Spleen (tissue), 11 donors: ENCODE measurements around the gene ADRA2B. TPM values are rescaled to one million over a fixed set of nuclear protein-coding genes. Genes with fewer than 3 reads are reported as not detected.

Source experiments
- DNase-seq: peaks from one replicate; pipeline ENCODE4 v3.0.0-alpha.2; 2020
- H3K27ac ChIP-seq, 8 donors: fragments of 200-600 bp; sonication (generic) in 7 of 8; 1 replicate in 4 of 8; 2 replicates in 4 of 8; pipeline versions ENCODE4 v1.5.0 to v1.8.0; 2016 to 2021; ENCODE audit warnings: inconsistent platforms in 4 of 8, mild to moderate bottlenecking in 4 of 8, moderate library complexity in 1 of 8
- H3K27me3 ChIP-seq, 7 donors: fragments of 200-600 bp; sonication (generic) in 6 of 7; replicated peaks in 1 of 7; 1 replicate in 4 of 7; 2 replicates in 3 of 7; pipeline versions ENCODE4 v1.5.0 to v1.8.0; 2016 to 2021; ENCODE audit warnings: inconsistent platforms in 3 of 7, mild to moderate bottlenecking in 1 of 7
- H3K36me3 ChIP-seq, 6 donors: fragments of 200-600 bp; sonication (generic) in 5 of 6; 1 replicate in 4 of 6; 2 replicates in 2 of 6; pipeline versions ENCODE4 v1.5.0 to v1.8.0; 2016 to 2021; ENCODE audit warnings: inconsistent platforms in 2 of 6
- H3K4me1 ChIP-seq, 6 donors: fragments of 200-600 bp; sonication (generic) in 5 of 6; 1 replicate in 3 of 6; 2 replicates in 3 of 6; pipeline versions ENCODE4 v1.5.0 to v1.8.0; 2016 to 2021; ENCODE audit warnings: inconsistent platforms in 3 of 6
- H3K4me3 ChIP-seq, 8 donors: fragments of 200-600 bp; sonication (generic) in 7 of 8; 1 replicate in 4 of 8; 2 replicates in 4 of 8; pipeline versions ENCODE4 v1.5.0 to v1.8.0; 2016 to 2021; ENCODE audit warnings: inconsistent platforms in 4 of 8, mild to moderate bottlenecking in 4 of 8, moderate library complexity in 2 of 8
- H3K9me3 ChIP-seq, 8 donors: fragments of 200-600 bp; sonication (generic) in 7 of 8; 1 replicate in 4 of 8; 2 replicates in 4 of 8; pipeline versions ENCODE4 v1.5.0 to v1.8.0; 2016 to 2021; ENCODE audit warnings: inconsistent platforms in 4 of 8
- POLR2A ChIP-seq, 3 donors: fragments of 450-650 bp; IDR thresholded peaks; one replicate each; pipeline ENCODE4 v1.5.1; 2017; ENCODE audit warnings: antibody characterized with exemption in 3 of 3, mild to moderate bottlenecking in 1 of 3
- POLR2AphosphoS5 ChIP-seq, 3 donors: sonication (generic); formaldehyde crosslinking; IDR thresholded peaks; one replicate each; pipeline ENCODE4 v1.5.1; 2017; ENCODE audit warnings: antibody characterized with exemption in 3 of 3
- WGBS, 5 donors: extraction: QIAGEN DNeasy Blood & Tissue Kit in 3 of 5; methylation state at CpG; one replicate each; pipeline versions ENCODE4 v1.1.5 to v1.1.7; 2013 to 2018; 5-methylcytosine and 5-hydroxymethylcytosine counted together
- intact Hi-C: fragments of 100-400 bp; cut with DNase I; formaldehyde crosslinking; loops from one replicate; pipeline ENCODE4 v1.15.0; 2023; ENCODE audit warnings: low total_unique reads
- polyA plus RNA-seq, 3 donors: library from polyadenylated mRNA; stranded (reverse); fragments of 200-250 nt; gene quantifications; one replicate each; pipeline ENCODE4 v1.2.1, GENCODE V29; 2013
- total RNA-seq, 7 donors: library from RNA; depleted of rRNA in 3 of 7; stranded (reverse); fragments of >200 nt in 3 of 7; fragmentation: NEBNext Ultra II Directional in 4 of 7; extraction: Animal tissue kit (Norgen Biotek cat#: 25700) in 4 of 7; gene quantifications; one replicate each; pipeline versions ENCODE4 v1.1.0 to v1.2.1, GENCODE V29; 2016 to 2021
- TF ChIP-seq, protein P1 (sequence below), 11 experiments: fragments of 200-600 bp in 7 of 11; fragments of 450-650 bp in 4 of 11; sonication (generic) in 4 of 11; IDR thresholded peaks in 8 of 11; conservative IDR thresholded peaks in 3 of 11; 1 replicate in 7 of 11; 2 replicates in 4 of 11; pipeline versions ENCODE4 v1.4.0 to v1.8.0; 2016 to 2021; ENCODE audit warnings: antibody characterized with exemption in 11 of 11, inconsistent platforms in 4 of 11, mild to moderate bottlenecking in 1 of 11
- donor health status: healthy with polysubstance abuse.
- donor health status: DM: no; HTN: no; CAD: no; lungs with moderate emphysema.
- donor health status: DM: no; HTN: no; CAD: no.
- donor health status: Bipolar disorder and iron deficiency.
- donor health status: healthy.
- donor health status: DM: no; HTN: no; CAD: no.
- donor health status: DM: yes; HTN: yes; CAD: no.

ADRA2B gene
- total and polyA plus RNA-seq, 10 donors = 1.8 to 14.2 (median 5.2) TPM

DNA sequence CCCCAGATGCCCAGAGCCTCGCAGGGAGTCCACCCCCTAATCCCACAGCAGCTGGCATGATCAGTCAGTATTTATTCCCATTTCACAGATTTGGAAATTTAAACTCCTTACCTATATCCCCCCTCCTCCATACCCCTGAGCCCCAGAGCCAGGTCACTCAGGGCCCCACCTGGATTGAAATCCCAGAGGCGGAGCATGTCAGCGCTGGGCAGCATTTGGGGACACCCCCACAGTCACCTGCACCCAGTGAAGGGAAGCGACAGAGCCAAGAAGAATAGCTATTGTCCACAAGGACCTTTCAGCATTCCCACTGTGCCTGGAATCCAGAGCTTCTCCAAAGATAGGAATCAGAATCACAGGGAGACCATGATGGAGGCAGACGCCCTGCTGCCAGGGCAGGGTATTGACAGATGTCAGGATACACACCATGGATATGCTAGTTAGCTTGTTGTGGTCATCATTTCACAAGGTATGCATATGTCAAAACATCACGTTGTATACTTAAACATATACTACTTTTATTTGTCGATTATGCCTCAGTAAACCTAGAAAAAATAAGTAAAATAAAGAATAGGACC, 22.9 kb upstream of the ADRA2B start:
- intact Hi-C loops = loop anchor here (2.0 kb wide), 1 partner anchor 38 kb away; no protein-coding TSS in a partner anchor

DNA sequence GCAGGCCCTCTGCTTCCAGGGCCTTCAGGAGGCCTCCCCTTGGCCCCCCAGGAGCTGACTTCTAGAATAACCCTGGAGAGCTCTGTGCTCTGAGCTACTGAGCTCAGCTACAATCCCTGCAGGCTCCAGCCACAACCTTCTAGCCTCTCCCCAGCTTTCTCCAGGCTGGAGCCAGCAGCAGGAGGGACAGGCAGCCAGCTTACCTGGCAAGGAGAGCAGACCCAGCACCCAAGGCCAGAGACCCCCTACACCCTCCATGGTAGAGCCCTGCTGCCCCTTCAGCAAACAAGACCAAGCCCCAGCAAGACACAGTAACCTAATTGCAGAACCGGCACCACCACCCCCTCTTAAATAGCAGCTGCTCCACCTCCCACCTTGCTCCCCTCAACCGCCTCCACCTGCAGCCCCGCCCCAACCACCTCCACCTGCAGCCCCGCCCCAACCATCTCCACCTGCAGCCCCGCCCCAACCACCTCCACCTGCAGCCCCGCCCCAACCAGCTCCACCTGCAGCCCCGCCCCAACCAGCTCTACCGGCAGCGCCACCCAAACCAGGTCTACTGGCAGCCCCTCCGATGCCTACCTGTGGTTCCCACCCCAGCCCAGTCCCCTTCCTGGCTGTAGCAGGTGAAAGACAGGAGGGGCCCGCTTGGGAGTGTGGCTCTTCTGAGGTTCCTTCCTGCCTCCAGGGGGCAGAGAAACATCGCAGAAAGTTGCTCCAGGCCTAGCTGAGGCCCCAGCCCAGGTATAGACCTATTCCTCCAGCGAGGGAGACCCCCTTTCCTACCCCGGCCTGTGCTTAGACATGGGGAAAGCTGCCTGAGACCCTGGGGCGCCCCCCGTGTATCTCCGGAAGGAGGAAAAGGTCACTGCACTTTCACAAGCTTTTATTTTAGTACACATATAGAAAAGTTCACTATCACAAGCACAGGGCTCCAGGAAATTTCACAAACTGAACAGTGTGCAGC, 22.1 kb upstream of the ADRA2B start, which contains the start of gene ASTL:
ASTL (minus strand) TSS at position 324 of the 967 bp plus-strand sequence; CDS start at position 258, 66 bp downstream.
- intact Hi-C loops = loop anchor here (2.0 kb wide), 1 partner anchor 38 kb away; no protein-coding TSS in a partner anchor
- Histone ChIP-seq H3K27ac (peak within 1 kb of the TSS in 3 of 8 donors; percentile 4 to 68 (median 28)), H3K4me3 (no peak within 1 kb of the TSS), H3K36me3 (peaks cover 0 to 24% (median 0%) of the 10 kb centered on the region in 6 donors), H3K9me3 (no peaks in the 10 kb centered on the region), H3K4me1 (peaks cover 0 to 49% (median 20%) of the 10 kb centered on the region in 6 donors), H3K27me3 (no peaks in the 10 kb centered on the region)
- TF ChIP-seq POLR2AphosphoS5 (IDR thresholded peaks at IDR 0.05) = peak in 2 of 3 donors; percentile 14 to 61
- no peak for TF ChIP-seq POLR2A (IDR thresholded peaks at IDR 0.05)
- TF ChIP-seq, protein P1, sequence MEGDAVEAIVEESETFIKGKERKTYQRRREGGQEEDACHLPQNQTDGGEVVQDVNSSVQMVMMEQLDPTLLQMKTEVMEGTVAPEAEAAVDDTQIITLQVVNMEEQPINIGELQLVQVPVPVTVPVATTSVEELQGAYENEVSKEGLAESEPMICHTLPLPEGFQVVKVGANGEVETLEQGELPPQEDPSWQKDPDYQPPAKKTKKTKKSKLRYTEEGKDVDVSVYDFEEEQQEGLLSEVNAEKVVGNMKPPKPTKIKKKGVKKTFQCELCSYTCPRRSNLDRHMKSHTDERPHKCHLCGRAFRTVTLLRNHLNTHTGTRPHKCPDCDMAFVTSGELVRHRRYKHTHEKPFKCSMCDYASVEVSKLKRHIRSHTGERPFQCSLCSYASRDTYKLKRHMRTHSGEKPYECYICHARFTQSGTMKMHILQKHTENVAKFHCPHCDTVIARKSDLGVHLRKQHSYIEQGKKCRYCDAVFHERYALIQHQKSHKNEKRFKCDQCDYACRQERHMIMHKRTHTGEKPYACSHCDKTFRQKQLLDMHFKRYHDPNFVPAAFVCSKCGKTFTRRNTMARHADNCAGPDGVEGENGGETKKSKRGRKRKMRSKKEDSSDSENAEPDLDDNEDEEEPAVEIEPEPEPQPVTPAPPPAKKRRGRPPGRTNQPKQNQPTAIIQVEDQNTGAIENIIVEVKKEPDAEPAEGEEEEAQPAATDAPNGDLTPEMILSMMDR (IDR thresholded peaks at IDR 0.05 in 8 of 11, conservative IDR thresholded peaks at IDR 0.05 in 3 of 11) = peak; percentile 35 to 82 (median 68)
- WGBS, 5 donors = 26 to 42% (median 28%) methylated on average over 16 to 17 of the region's 17 CpGs
- peak; percentile 84 for DNase-seq

More for the DNA sequence above, 22.9 kb upstream of the ADRA2B start:
- H3K27ac ChIP-seq = peak overlapping the region in 2 of 8 donors; percentile 4 to 24
- H3K9me3 ChIP-seq = no peaks in the 10 kb centered on the region
- H3K36me3 ChIP-seq = peaks cover 0 to 32% (median 0%) of the 10 kb centered on the region in 6 donors
- 76 to 87% (median 80%) methylated on average over 6 to 7 of the region's 7 CpGs for WGBS, 5 donors
- DNase-seq = peak; percentile 53
- no peaks in the 10 kb centered on the region for H3K27me3 ChIP-seq
- TF ChIP-seq POLR2AphosphoS5 (IDR thresholded peaks at IDR 0.05) = peak in 2 of 3 donors; percentile 5 to 65
- no peak for TF ChIP-seq POLR2A (IDR thresholded peaks at IDR 0.05)
- H3K4me1 ChIP-seq = peaks cover 0 to 57% (median 28%) of the 10 kb centered on the region in 6 donors
- no peak overlapping the region for H3K4me3 ChIP-seq

DNA sequence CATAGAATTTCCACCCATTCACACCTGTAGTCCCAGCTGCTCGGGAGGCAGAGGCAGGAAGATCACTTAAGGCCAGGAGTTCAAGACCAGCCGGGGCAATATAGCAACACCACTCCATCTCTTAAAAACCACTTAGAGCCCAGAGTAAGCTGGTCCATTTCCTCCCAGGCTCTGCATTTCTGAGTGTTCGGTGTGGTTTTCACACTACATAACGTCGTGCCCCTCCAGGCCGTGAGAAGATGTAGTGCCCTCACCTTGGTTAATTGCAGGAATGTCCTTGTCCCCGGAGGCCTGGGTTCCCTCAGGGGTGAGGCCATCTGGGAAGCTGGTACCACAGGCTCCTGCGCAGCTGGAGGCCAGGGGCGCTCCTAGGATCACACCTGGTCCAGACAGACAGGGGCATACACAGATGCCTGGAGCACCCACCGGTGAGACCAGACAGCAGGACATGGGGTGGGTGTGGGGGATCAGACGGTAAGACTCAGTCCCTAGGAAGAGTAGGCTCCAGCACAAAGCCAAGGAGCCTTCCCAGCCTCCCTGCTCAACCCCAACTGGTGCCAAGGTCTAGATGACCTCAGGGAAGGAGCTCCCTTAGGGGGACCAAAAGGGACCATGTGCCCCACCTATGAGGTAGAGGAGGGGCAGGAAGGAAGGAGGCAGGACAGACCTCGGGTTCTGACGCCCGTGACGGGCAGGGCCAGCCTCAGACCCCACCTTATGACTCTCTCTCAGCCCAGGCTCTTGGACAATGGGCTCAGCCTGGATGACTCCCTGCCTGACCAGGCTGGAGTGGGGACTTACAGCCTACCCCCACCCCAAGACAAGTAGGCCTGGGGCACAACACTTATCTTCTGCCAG, 21.2 kb upstream of the ADRA2B start:
- Histone ChIP-seq H3K36me3 (peaks cover 0 to 15% (median 0%) of the 10 kb centered on the region in 6 donors), H3K27ac (peak overlapping the region in 2 of 8 donors; percentile 28 to 68), H3K9me3 (no peaks in the 10 kb centered on the region), H3K4me1 (peaks cover 0 to 40% (median 11%) of the 10 kb centered on the region in 6 donors), H3K4me3 (no peak overlapping the region), H3K27me3 (no peaks in the 10 kb centered on the region)
- TF ChIP-seq, protein P1 (IDR thresholded peaks at IDR 0.05 in 8 of 11, conservative IDR thresholded peaks at IDR 0.05 in 3 of 11) = no peak
- no peak for TF ChIP-seq POLR2A (IDR thresholded peaks at IDR 0.05)
- peak; percentile 26 to 43 (median 29) for TF ChIP-seq POLR2AphosphoS5 (IDR thresholded peaks at IDR 0.05)
- WGBS, 5 donors = 67 to 92% (median 73%) methylated on average over 11 to 15 of the region's 15 CpGs
- intact Hi-C loops = loop anchor here (2.0 kb wide), 1 partner anchor 39 kb away; no protein-coding TSS in a partner anchor
- peak; percentile 68 for DNase-seq
